Renal cortex interstitium (tissue), 11 donors: Measurements from ENCODE around the gene ATP8B2. TPM values are rescaled to one million over a fixed set of nuclear protein-coding genes. Genes with fewer than 3 reads are reported as not detected.
"Not testable (repeated sequence)": the region's sequence is repeated elsewhere in the genome, so short reads cannot be mapped to it uniquely, and the experiment has no call there.

Source experiments
- DNase-seq, 11 donors: peaks; one replicate each; pipeline ENCODE4 v3.0.0-alpha.2; 2013; ENCODE audit warnings: low read depth in 9 of 11, low spot score in 4 of 11; ENCODE audit errors: extremely low read depth in 1 of 11
- polyA plus RNA-seq, 3 donors: library from polyadenylated mRNA; unstranded; fragments of 120-200 nt; gene quantifications; one replicate each; pipeline ENCODE4 v1.2.1, GENCODE V29; 2013; ENCODE audit not compliant: insufficient read length in 3 of 3

ATP8B2 gene
- polyA plus RNA-seq, 3 donors: 25.1 to 28.1 (median 25.7) TPM

GRCh38 chr1:154360881-154361280, 35.6 kb downstream of the ATP8B2 start:
- DNase-seq: not testable (repeated sequence)

GRCh38 chr1:154361357-154361756, 36.0 kb downstream of the ATP8B2 start:
- no peak for DNase-seq

DNA sequence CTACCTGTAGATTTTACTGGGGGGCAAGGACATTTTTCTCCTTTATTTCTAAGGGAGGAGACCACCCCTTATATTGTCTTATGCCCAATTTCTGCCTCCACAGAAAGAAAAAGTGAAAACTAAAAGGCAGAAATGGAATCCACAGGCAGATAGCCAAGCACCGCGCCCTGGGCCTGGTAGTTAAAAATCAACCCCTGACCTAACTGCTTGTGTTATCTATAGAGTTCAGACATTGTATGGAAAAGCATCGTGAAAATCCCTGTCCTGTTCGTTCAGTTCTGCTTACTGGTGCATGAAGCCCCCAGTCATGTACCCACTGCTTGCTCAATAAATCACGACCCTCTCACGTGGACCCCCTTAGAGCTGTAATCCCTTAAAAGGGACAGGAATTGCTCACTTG, 46.1 kb downstream of the ATP8B2 start:
- DNase-seq: no peak

- not testable (repeated sequence) for DNase-seq
These were observed 48.5 kb downstream of the ATP8B2 start for GRCh38 chr1:154373777-154374357.

GRCh38 chr1:154379301-154379700, 54.0 kb downstream of the ATP8B2 start:
- DNase-seq: no peak

- no peak for DNase-seq
These were observed 59.5 kb downstream of the ATP8B2 start for GRCh38 chr1:154384650-154385489.

DNA sequence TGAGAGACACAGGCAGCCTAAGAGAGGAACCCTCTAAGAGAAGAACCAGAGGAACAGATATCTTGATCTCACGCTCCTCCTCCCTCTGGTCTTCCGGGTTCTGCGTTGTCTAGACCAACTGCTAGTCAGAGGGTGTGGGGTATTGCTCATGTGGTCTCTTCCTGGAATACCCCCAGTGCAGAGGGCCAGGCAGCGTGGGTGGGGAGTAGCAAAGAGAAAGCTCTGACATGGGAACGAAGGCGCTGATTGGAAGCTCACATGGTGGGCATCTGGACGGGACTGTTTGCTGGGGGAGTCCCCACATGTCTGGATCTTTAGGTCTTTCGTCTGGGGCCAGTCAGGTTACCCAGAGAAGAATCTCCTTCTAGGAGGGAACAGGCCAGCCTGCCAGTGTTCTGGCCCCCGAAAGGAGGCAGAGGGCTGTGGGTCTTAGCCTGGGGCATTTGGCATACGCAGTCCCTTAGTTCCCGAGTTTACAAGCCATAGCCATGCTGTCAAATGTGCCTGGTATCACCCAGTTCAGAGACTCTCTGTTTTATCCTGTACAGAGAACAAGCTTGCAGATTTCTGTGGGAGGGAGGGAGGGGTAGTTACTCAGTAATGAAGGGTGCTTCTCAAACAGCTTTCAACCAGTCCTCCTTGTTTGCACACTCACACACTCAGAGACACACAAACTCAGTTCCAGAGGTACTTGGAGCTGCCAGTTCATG, 61.5 kb downstream of the ATP8B2 start:
- DNase-seq: no peak

GRCh38 chr1:154391086-154391770, 65.9 kb downstream of the ATP8B2 start:
- no peak for DNase-seq

DNA sequence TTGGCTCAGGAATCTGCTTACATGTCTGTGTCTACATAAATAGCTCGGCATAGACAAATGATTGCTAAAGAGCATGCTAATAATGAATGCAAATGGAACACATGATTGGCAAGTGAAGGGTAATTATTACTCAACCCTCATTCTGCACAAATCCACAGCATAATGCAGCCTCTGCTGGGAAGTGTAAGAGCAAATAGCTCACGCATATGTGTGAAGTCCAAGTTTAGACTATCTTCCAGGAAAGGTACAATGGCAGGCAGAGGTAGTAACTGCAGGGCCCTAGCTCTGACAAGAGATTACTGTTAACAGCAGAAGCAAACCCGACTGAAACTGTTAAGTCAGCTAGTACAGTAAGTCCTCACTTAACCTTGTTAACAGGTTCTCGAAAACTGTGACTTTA, 72.8 kb downstream of the ATP8B2 start:
- no peak for DNase-seq

DNA sequence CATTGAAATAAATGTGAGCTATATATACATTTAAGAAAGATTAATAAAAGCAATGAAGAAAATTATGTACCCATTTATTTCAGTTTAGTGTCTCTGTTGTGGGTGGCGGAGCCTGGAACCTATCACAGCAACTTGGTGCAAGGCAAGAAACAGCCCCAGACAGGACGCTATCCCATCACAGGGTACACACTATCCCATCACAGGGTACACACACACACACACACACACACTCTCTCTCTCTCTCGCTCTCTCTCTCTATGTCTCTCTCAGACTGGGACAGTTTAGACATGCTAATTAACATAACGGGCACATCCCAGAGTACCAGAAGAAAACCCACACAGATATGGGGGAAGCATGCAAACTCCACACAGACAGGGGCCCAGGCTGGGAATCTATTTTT, 73.4 kb downstream of the ATP8B2 start:
- DNase-seq: no peak

DNA sequence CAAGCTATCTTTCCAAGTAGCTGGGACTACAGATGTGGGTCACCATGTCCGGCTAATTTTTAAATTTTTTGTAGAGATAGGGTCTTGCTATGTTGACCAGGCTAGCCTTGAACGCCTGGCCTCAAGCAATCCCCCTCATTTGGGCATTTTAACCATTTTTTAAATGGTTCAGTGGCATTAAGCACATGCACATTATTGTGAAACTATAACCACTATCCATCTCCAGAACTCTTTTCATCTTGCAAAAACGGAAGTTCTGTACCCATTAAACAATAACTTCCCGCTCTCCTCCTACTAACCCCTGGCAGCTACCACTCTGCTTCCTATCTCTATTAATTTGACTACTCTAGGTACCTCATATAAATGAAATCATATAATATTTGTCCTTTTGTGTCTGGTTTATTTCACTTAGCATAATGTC, 75.1 kb downstream of the ATP8B2 start:
- no peak for DNase-seq

Other genes starting within 250 kb of the ATP8B2 start
- under 1 TPM; 0.04 to 0.18 (median 0.17) TPM for gene NUP210L, start 170.5 kb upstream of the ATP8B2 start, polyA plus RNA-seq
- gene TPM3, start 133.4 kb upstream of the ATP8B2 start, polyA plus RNA-seq: 100 to 1,000 TPM; 269 to 295 (median 275) TPM
- gene CFAP141, start 119.2 kb upstream of the ATP8B2 start, polyA plus RNA-seq: not detected
- 100 to 1,000 TPM; 184 to 191 (median 185) TPM for gene UBAP2L, start 104.6 kb upstream of the ATP8B2 start, polyA plus RNA-seq
- gene HAX1, start 52.9 kb upstream of the ATP8B2 start, polyA plus RNA-seq: 10 to 100 TPM; 77.6 to 83.4 (median 79.7) TPM
- under 1 TPM; 0.09 to 0.14 (median 0.09) TPM for gene AQP10, start 4.4 kb upstream of the ATP8B2 start, polyA plus RNA-seq
- gene IL6R, start 79.8 kb downstream of the ATP8B2 start, polyA plus RNA-seq: 1 to 10 TPM; 6.5 to 8.2 (median 6.8) TPM
- gene TDRD10, start 176.7 kb downstream of the ATP8B2 start, polyA plus RNA-seq: 1 to 10 TPM in 2 of 3 donors, under 1 TPM in 1; 0.93 to 2.2 (median 1.0) TPM
- gene SHE, start 176.9 kb downstream of the ATP8B2 start, polyA plus RNA-seq: 10 to 100 TPM in 2 of 3 donors, 1 to 10 TPM in 1; 9.9 to 12.3 (median 10.4) TPM
- gene UBE2Q1, start 233.1 kb downstream of the ATP8B2 start, polyA plus RNA-seq: 100 to 1,000 TPM in 2 of 3 donors, 10 to 100 TPM in 1; 99.9 to 118 (median 116) TPM
- gene CHRNB2, start 242.3 kb downstream of the ATP8B2 start, polyA plus RNA-seq: under 1 TPM; 0.41 to 0.61 (median 0.43) TPM